HG02870 (cell line): ENCODE data around the gene NBAS.

ENCODE experiments used
- ATAC-seq: cut with Tn5 transposase; IDR thresholded peaks from one replicate; pipeline ENCODE4 v1.9.1; 2021; ENCODE audit warnings: mild to moderate bottlenecking, moderate library complexity; ENCODE audit not compliant: unreplicated experiment

The NBAS gene

DNA sequence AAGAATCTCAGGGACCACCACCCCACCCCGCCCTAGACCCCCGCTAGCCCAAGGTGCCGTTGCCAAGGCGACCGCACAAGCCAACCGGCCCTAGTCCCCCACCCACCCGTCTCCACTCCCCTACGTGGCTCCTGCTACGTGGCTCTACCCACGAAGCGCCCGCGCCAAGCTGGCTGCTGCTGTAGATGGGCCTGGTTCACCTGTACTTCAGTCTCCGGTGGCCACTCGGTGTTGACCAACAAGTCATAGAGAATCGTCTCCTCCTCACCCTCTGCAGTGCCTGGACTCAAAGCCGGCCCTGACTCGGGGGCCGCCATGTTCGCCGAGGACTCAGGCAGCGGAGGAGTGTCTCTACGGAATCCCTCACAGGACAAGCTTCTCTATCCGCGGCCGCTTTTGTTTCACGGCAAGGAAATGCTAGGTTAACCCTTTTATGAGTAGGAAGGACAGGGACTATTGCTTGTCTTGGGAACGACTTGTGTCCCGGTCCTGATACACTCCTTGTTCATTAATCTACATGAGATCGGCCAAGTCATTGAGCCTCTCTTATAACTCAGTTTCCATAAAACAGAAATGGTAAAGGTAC, at the start of gene NBAS:
NBAS (minus strand) TSS at position 347 of the 586 bp plus-strand sequence; CDS start at position 317, 30 bp downstream.
- ATAC-seq, result peak; percentile 74

DNA sequence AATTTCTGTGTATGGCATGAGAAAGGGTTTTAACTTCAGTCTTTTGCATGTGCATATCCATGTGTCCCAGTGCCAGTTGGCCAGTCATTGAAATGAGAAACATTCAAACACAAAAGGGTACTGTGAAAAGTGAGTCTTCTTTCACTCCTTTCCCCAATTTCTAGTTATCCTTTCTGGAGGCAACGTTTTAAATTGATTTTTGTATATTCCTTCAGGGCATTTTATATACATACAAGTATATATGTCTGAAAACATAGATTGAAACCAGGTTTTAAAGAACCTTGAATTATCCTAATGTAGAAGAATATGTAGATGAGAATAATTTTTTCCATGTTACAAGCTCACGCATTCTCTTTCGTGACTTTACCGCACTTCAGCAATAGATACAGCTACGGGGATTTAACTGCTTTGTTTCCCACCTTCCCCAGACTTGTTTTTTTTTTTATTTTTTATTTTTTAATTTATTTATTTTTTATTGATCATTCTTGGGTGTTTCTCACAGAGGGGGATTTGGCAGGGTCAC, 49.4 kb upstream of the NBAS start:
- no peak for ATAC-seq

GRCh38 chr2:15609341-15610042, 48.4 kb upstream of the NBAS start:
- no peak for ATAC-seq

GRCh38 chr2:15608392-15608761, 47.2 kb upstream of the NBAS start:
- no peak for ATAC-seq

DNA sequence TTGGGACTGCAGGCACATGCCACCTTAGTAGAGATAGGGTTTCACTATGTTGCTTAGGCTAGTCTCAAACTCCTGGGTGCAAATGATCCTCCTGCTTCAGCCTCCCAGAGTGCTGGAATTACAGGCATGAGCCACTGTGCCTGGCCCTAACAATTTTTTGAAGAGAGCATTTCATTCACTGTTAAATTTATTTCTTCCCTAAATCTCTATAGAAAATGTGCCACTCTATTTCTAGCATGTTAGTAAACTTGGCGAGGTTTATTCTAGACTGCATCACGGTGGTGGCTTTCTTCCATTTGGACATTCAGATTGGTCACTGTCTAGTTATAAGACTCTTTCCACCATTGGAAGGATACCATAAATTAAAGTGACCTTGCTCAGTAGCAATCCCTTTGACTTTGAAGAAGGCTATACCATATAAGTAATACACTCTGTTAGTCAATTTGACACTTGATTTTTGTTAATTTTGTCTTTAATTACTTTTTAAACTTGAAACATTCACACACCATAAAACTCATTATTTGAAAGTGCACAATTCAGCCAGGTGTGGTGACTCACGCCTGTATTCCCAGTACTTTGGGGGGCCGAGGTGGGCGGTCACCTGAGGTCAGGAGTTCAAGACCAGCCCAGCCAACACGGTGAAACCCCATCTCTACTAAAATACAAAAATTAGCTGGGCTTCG, 46.7 kb upstream of the NBAS start:
- no peak for ATAC-seq

- ATAC-seq, result no peak
Observed at GRCh38 chr2:15606481-15607441, 45.6 kb upstream of the NBAS start.

DNA sequence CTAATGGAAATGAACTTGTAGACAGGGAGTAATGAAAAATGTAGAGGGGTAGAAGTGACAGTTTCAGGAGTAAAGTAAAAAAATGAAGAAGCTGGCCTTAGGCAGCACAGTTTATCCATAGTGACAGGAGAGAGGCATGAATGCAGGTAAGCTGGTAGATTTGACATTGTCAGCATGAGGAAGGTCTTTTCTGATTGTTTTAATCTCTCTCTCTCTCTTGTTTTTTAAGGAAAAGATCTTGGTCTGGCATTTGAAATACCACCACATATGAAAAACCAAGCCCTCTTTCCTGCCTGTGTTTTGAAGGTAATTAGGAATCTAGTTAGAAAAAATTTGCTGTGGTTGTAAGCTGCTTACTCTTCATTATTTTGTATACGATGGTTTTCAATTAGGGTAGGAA, 44.6 kb upstream of the NBAS start:
- no peak for ATAC-seq

GRCh38 chr2:15603948-15604347, 42.8 kb upstream of the NBAS start:
- no peak for ATAC-seq

DNA sequence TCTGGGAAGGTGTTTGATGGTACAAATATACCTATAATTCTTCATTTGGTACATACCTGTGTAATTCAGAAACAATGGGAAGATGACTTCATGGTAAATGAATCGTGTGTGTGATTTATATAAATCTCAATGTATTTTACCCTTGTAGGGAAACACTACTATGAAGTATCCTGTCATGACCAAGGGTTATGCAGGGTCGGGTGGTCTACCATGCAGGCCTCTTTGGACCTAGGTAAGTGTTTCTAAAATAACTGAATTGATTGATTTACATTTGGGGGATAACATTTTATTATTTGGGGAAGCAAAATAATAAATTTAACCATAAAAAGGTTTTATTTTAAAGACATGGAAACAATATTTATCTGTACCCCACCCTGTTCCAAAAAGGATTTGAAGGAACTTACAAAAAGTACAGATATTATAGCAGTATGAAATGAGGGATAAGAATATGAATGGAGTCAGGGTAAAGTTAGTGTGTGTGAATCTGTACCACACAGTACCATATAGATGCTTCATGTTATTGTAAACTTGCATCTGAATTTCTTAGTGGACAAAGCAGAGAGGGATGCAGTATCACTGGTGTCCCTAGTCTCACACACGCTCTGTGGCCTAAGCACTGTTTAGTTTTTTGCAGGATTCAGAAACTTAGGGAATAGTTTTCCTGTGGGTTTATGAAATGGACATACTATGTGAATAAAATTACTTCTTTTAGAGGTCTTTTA, 42.1 kb upstream of the NBAS start:
- ATAC-seq, result no peak

DNA sequence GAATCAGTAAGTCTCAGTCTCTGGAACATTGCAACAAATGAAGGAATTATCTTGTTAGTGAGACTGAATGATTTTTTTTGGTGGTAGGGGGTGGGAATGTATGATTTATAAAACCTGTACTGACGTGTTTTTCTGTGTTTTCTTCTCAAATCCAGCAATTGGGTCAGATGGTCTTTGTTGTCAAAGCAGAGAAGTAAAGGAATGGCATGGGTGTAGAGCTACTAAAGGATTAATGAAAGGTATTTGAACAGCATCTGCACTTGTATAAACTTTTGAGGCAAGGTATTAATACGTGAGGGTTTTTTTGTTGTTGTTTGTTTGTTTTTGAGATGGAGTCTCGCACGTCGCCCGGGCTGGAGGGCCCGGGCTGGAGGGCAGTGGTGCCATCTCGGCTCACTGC, 41.3 kb upstream of the NBAS start:
- no peak for ATAC-seq

DNA sequence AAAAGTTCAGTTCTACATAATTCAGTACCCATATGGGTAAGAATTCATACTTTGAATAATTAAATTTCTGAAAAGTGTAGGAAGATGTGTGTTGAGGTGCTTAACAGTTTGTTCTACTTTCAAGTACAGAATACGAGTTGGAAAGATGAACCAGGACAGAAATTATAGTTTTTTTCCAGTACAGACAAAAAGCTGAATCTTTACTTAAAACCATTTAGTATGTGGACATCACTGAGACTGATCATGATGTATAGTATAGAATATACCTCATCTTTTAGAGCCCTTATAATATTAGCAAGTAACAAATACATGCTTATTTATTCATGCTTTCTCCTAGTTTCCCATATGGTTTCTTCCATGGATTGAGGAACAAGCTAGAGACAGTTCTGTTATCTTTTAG, 40.5 kb upstream of the NBAS start:
- ATAC-seq, result no peak

DNA sequence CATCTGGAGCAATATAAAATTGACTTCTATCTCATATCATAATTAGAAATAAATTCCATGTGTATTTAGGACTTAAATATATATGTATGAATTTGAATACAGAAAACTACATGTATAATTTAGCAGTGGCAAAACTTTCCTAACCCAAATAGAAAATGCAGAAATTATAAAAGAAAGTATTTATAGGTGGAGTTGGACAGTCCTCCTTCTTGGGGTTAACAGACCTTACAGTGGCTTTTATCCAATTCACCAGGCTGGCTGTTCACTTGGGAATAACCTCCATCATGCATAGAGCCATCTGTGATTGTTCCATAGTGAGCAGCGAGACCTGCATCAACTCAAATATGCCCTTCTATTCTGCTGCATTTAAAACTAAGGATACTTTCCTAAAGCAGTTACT, 38.9 kb upstream of the NBAS start:
- no peak for ATAC-seq

DNA sequence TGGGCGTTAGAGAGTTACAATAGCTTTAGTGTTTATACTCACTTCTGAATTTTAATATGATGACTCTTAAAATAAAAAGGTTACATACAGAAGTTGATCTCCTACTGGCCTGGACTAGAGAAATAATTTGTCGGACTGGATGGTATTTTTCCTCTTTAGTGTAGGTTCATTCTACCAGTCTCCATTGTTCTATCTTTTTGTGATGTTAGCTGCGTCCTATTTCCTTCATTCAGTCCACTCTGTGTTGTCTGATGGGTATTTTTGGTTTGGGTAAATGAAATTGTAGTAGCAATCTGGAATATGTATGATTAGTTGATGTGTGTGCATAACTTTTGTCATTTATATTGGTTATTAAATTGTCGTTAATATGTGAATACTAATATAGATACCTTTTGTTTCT, 35.8 kb upstream of the NBAS start:
- no peak for ATAC-seq

DNA sequence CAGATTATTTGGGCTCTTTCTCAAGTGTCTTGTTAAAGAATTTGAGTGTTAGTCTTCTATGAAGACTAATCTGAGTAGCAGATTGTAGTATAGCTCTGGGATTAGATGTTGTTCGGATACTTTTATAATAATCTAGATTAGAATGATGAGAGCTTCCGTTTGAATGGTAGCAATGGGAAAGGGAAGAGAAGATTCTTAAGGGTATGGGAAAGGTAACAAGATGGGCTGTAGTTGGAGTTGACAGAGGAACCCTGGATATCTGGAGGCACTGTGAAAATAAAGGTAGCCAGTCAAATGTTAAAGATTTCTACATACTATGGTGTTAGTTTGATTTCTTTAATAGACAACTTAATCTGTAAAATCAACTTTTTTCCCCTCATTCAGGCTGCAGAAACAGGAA, 35.2 kb upstream of the NBAS start:
- no peak for ATAC-seq

GRCh38 chr2:15595936-15596335, 34.8 kb upstream of the NBAS start:
- ATAC-seq, result no peak

- no peak for ATAC-seq
Observed at GRCh38 chr2:15595342-15595905, 34.3 kb upstream of the NBAS start.

DNA sequence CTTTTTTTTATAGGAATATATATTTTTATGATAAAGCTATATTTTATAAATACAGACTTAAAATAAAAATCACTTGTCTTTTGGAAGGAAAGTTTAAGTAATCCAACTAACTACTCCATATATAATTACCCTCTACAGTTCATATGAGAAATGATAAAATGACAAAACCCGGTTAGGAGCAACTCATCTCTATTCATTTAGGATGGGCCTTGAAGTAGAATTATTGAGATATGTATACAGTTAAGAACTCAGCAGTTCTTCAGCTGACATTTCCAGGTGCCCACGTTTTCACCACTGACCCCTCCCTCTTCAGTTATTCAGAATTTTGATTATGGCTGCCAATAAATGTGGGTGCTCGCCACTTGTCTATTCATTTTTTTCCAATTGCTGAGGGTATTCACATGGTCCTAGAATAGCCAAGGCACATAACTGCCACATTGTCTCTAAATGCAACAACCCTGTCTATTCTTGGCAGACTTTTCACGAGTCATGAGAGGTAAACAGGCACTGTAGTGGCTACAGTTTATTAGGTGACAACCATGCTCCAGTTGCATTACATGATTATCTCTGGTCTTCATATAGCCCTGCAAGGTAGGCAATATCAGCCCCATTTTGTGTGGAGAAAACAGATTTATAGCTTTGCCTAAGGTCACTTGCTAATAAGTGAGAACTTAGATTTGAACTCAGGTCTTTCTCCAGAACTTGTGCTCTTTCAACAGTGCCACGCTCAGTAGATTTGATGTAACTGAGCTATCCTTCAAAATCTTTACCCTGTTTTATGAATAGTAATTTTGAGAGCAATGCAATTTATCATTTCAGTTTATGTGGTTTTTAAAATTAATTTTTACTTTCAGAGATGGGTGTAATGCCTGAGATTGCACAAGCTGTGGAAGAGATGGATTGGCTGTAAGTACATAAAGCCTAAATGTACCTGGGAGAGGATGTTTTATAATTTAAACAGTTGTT, 33.4 kb upstream of the NBAS start:
- ATAC-seq, result no peak

DNA sequence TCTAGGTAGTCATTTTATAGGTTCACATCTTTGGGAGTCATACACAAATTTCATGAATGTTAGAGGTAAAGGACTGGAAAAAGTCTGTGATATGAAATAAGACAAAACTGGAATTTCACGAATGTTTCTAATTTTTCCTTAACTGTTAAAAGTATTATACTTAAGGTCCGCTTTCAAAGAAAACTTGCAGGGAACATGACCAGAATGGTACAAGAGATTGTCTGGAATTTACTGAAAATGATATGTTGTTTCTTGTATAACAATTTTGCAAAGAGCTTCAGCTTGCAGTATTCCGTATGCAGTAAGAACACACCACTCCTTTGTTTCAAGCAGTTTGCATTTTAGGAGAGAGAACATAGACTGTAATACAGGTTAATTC, 32.2 kb upstream of the NBAS start:
- ATAC-seq, result no peak
